OCI-M2 (cell line): ENCODE data around the gene ATG12.
"Not testable (repeated sequence)": the region's sequence is repeated elsewhere in the genome, so short reads cannot be mapped to it uniquely, and the experiment has no call there.

Experiments
- DNase-seq: peaks from one replicate; lab custom pipeline; 2025; ENCODE audit not compliant: unreplicated experiment; lab: John Stamatoyannopoulos, UW

The ATG12 gene

DNA sequence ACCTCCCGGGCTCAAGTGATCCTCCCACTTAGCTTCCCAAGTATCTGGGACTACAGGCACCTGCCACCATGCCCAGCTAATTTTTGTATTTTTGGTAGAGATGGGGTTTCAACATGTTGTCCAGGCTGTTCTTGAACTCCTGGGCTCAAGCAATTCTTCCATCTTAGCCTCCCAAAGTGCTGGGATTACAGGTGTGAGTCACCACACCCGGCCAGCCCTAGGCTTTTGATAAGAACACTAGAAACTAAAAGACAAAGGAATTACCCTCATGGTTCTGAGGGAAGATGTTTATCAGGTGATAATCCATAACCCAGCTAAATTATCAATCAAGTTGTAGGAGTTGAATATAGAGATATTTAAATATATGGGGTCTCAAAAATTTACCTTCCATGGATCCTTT, 33.3 kb downstream of the ATG12 start:
- not testable (repeated sequence) for DNase-seq

DNA sequence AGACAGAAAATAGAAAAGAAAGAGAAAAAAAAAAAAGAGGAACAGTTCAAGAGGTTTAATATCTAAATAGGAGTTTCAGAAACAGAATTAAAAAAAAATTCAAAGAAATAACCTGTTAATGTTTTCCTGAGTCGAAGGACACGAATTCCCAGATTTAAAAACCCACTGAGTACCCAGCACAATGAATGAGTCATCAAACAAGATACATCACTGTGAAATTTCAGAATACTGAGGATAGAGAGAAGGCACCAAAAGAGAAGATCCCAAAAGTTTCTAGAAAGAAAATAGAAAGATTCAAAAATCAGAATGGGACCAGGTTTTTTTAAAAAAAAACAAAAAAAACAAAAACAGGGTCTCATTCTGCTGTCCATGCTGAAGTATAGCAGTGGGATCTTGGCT, 33.7 kb downstream of the ATG12 start:
- DNase-seq = no peak

GRCh38 chr5:115806986-115807653, 34.2 kb downstream of the ATG12 start:
- DNase-seq = no peak

- no peak for DNase-seq
Observed at GRCh38 chr5:115801984-115802383, 39.4 kb downstream of the ATG12 start.

DNA sequence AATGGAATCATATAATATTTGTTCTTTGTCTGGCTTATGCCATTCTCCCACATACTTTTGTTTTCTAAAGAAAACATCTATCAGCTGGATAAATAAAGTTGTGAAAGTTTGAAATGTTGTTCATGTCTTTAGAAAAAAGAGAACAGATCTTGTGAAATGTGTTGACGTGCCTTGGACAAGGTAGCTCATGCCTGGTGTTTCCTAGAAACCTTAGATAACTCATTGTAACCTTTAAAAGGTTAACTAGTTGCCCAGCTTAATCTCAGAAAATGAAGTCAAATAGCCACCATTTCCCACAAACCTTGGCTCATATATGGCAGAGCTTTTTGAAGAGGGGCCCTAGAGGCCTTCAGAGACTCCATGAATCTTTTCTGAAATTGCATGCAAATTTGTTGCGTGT, 40.2 kb downstream of the ATG12 start:
- DNase-seq = no peak

- no peak for DNase-seq
Observed at GRCh38 chr5:115800108-115800507, 41.3 kb downstream of the ATG12 start.

DNA sequence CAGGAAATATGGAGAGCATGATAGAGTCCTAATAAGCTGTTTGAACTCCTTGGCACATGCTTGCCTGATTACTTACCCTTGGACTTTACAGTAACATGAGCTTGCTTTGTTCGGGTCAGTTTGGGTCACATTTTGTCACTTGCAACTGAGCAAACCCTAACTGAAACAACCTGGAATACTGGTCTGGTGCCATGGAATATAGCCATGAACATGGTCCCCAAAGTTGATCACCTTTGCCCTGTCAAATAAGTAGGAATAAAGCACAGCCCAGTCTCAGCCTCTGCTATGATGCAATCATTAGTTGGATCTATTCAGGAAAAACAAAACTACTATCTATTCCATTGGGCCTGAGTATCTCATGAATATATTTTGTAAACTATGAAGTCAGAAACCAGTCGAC, 43.1 kb downstream of the ATG12 start:
- DNase-seq = no peak

GRCh38 chr5:115796656-115797055, 44.7 kb downstream of the ATG12 start:
- no peak for DNase-seq

GRCh38 chr5:115795700-115796099, 45.7 kb downstream of the ATG12 start:
- DNase-seq = no peak

DNA sequence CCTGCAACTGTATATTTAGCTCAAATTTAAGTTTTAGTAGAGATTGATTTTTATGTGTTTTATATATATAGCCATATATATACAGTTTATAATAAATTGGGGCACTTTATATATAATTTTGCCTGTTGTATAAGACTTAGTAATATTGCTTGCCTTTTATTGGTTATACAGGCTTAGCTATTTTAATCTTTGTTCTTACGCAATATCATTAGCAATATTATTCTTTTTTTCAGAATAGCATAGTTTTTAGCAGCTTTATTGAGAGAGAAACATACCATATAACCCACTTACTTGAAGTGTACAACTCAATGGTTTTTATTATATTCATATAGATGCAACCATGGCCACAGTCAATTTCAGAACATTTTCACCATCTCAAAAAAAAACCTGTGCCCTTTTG, 52.9 kb downstream of the ATG12 start:
- no peak for DNase-seq

- no peak for DNase-seq
Observed at GRCh38 chr5:115787426-115787825, 53.9 kb downstream of the ATG12 start.

DNA sequence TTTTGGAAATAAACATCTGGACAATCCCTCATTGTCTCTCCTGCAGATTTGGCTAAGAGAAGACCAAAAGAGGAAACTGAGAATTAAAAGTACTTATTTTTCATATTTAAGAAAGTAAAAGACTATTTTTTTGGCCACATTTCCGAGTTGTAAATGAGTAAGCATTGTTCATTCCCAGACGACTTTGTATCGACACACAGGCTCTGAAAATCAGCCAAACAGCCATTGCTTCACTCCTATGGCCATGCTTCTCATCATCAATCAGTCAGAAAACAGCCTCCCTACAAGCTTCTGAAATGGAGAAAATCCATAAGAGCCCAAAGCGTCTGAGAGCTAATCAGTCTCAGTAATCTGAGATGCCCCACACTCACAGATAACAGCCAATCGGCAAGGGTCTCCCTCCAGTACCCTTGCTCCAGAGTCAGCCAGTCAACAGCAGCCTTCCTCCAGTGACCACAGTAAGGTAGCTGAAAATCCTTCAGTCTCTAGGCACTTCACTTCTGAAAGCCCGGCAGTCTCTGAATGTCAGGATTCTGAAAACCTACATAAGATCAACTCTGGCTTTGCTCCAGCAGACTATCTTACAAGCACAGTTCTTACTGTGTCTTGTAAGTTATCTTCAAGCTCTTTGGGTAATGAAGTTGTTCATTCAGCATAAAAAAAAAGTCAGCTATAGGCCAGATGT, 55.8 kb downstream of the ATG12 start:
- no peak for DNase-seq

DNA sequence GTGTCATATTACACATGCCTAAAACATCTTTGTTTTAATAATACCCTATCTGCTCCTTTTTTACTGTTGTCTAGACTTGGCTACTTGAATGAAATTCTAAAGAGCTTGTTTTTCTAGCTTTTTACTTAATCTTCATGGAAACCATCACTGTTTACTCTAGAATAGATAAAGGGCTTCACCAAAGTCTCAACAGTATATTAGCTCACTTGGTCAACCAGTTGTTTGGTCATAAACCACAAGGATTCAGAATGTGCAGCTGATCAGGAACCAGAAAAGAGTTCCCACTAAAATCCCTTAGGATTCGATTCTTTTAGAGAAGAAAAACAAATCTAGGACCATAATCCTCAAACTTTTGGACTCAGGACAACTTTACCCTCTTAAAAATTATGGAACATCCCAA, 62.9 kb downstream of the ATG12 start:
- no peak for DNase-seq
